Neural crest cell (in vitro differentiated cells): ENCODE data around the gene STKLD1. TPM values are rescaled to one million over a fixed set of nuclear protein-coding genes. Genes with fewer than 3 reads are reported as not detected.
A peak's percentile ranks its signal among the peaks of the same experiment; 100 is the strongest.
"Not testable (repeated sequence)": the region's sequence is repeated elsewhere in the genome, so short reads cannot be mapped to it uniquely, and the experiment has no call there.

Experiments used
- DNase-seq: peaks from one replicate; pipeline ENCODE4 v3.0.0; 2021; ENCODE audit warnings: low read depth, mixed read lengths, low spot score
- H3K27ac Mint-ChIP-seq: one replicate; pipeline ENCODE4 v1.8.0; 2021; ENCODE audit warnings: mild to moderate bottlenecking, mixed read lengths; ENCODE audit not compliant: unreplicated experiment
- H3K27me3 Mint-ChIP-seq: 2 replicates; pipeline ENCODE4 v1.8.0; 2021; ENCODE audit warnings: low read depth, mild to moderate bottlenecking, mixed read lengths
- H3K36me3 Mint-ChIP-seq: 2 replicates; pipeline ENCODE4 v1.8.0; 2021; ENCODE audit warnings: low read depth, mild to moderate bottlenecking, mixed read lengths
- H3K4me1 Mint-ChIP-seq: 2 replicates; pipeline ENCODE4 v1.8.0; 2021; ENCODE audit warnings: mixed read lengths
- H3K4me3 Mint-ChIP-seq: one replicate; pipeline ENCODE4 v1.8.0; 2021; ENCODE audit warnings: mild to moderate bottlenecking, mixed read lengths
- H3K9me3 Mint-ChIP-seq: 2 replicates; pipeline ENCODE4 v1.8.0; 2021; ENCODE audit warnings: mixed read lengths
- total RNA-seq: library from RNA; stranded (reverse); gene quantifications from 2 replicates; pipeline ENCODE4 v1.2.1, GENCODE V29; 2021
- TF ChIP-seq, protein P1 (sequence below): fragments of 200-600 bp; sonication (generic); conservative IDR thresholded peaks from 2 replicates; pipeline ENCODE4 v1.5.0; 2021; ENCODE audit warnings: antibody characterized with exemption, mild to moderate bottlenecking

STKLD1 gene
- total RNA-seq, 1 donor from 2014 or later = 2.9 TPM

DNA sequence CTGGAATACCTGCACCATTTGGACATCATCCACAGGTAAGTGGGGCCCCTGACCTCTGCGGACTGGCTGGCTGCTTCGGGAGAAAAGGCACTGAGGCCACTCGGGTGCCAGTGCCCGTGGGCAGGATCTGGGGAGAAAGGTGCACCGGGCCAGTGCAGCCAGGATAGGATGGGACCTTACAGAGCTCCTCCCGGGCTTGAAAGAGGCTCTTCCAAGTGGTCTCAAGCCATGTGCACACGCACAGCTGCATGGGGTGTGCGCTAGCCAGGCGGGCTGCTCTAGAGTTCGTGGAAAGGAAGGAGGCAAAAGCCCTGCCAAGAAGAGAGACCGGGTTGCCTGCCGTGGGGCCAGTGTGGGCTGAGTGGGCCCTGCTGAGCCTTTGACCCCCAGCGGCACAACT is 13.4 kb downstream of the STKLD1 start:
- H3K27me3 Mint-ChIP-seq = no peaks in the 10 kb centered on the region
- TF ChIP-seq, protein P1, sequence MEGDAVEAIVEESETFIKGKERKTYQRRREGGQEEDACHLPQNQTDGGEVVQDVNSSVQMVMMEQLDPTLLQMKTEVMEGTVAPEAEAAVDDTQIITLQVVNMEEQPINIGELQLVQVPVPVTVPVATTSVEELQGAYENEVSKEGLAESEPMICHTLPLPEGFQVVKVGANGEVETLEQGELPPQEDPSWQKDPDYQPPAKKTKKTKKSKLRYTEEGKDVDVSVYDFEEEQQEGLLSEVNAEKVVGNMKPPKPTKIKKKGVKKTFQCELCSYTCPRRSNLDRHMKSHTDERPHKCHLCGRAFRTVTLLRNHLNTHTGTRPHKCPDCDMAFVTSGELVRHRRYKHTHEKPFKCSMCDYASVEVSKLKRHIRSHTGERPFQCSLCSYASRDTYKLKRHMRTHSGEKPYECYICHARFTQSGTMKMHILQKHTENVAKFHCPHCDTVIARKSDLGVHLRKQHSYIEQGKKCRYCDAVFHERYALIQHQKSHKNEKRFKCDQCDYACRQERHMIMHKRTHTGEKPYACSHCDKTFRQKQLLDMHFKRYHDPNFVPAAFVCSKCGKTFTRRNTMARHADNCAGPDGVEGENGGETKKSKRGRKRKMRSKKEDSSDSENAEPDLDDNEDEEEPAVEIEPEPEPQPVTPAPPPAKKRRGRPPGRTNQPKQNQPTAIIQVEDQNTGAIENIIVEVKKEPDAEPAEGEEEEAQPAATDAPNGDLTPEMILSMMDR = no peak

DNA sequence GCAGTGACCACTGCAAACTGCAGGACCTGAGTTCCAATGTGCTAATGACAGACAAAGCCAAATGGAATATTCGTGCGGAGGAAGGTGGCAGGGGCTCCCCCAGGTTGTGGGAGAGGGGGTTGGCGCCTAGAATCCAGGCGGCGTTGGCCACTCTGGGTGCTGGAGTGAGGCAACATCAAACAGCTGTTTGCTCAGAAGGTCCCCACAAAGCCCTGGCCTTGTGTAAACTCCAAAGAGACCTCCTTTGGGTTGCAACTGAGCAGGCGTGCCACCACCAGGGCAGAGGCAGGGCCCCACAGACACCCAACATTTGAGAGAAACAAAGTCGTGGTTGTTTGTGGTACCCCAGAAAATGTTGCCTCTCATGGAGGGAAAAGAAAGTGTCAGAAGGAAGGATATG is 14.5 kb downstream of the STKLD1 start:
- H3K27ac Mint-ChIP-seq = no peak overlapping the region
- H3K4me1 Mint-ChIP-seq = no peaks in the 10 kb centered on the region
- no peak overlapping the region for H3K4me3 Mint-ChIP-seq
- H3K36me3 Mint-ChIP-seq = no peaks in the 10 kb centered on the region
- peaks cover 6% of the 10 kb centered on the region for H3K27me3 Mint-ChIP-seq
- H3K9me3 Mint-ChIP-seq = no peaks in the 10 kb centered on the region
- no peak for DNase-seq
- TF ChIP-seq, protein P1 = no peak

More for the DNA sequence above, 13.4 kb downstream of the STKLD1 start:
- no peak overlapping the region for H3K27ac Mint-ChIP-seq
- no peak overlapping the region for H3K4me3 Mint-ChIP-seq
- H3K4me1 Mint-ChIP-seq = no peaks in the 10 kb centered on the region
- no peaks in the 10 kb centered on the region for H3K36me3 Mint-ChIP-seq
- no peaks in the 10 kb centered on the region for H3K9me3 Mint-ChIP-seq
- DNase-seq = no peak

DNA sequence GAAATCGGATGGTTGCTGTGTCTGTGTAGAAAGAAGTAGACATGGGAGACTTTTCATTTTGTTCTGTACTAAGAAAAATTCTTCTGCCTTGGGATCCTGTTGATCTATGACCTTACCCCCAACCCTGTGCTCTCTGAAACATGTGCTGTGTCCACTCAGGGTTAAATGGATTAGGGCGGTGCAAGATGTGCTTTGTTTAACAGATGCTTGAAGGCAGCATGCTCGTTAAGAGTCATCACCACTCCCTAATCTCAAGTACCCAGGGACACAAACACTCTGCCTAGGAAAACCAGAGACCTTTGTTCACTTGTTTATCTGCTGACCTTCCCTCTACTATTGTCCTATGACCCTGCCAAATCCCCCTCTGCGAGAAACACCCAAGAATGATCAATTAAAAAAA is 15.3 kb downstream of the STKLD1 start:
- H3K27me3 Mint-ChIP-seq, H3K4me3 Mint-ChIP-seq, DNase-seq, H3K36me3 Mint-ChIP-seq, H3K4me1 Mint-ChIP-seq, H3K27ac Mint-ChIP-seq, H3K9me3 Mint-ChIP-seq: not testable (repeated sequence)

DNA sequence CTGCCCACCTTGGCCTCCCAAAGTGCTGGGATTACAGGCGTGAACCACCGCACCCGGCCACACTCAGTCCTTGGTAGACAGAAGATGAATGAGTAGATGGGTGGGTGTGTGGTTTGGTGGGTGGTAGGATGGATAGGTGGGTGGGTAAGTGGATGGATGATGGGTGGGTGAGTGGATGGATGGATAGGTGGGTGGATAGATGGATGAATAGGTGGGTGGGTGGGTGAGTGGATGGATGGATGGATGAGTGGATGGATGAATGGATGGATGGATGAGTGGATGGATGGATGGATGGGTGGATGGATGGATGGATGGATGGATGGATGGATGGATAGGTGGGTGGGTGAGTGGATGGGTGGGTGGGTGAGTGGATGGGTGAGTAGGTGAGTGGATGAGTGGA is 16.1 kb downstream of the STKLD1 start:
- H3K4me3 Mint-ChIP-seq, DNase-seq, H3K27ac Mint-ChIP-seq, H3K4me1 Mint-ChIP-seq, H3K27me3 Mint-ChIP-seq, H3K36me3 Mint-ChIP-seq, H3K9me3 Mint-ChIP-seq: not testable (repeated sequence)

DNA sequence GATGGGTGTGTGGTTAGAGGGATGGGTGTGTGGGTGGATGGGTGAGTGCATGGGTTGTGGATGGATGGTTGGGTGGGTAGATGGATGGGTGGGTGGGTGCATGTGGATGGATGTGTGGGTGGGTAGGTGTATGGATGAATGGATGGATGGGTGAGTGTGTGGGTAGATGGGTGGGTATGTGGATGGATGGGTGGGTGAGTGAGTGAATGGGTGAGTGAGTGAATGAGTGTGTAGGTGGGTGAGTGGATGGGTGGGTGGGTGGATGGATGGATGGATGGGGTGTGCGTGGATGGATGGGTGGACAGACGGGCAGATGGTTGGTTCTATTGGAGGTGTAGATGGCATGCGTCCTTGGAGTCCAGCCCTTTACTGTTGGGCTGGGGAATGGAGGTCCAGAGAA is 17.2 kb downstream of the STKLD1 start:
- TF ChIP-seq, protein P1 = no peak
- H3K36me3 Mint-ChIP-seq = no peaks in the 10 kb centered on the region
- DNase-seq = no peak
- no peaks in the 10 kb centered on the region for H3K4me1 Mint-ChIP-seq
- H3K27me3 Mint-ChIP-seq = peaks cover 9% of the 10 kb centered on the region
- H3K4me3 Mint-ChIP-seq = no peak overlapping the region
- H3K27ac Mint-ChIP-seq = no peak overlapping the region
- no peaks in the 10 kb centered on the region for H3K9me3 Mint-ChIP-seq

DNA sequence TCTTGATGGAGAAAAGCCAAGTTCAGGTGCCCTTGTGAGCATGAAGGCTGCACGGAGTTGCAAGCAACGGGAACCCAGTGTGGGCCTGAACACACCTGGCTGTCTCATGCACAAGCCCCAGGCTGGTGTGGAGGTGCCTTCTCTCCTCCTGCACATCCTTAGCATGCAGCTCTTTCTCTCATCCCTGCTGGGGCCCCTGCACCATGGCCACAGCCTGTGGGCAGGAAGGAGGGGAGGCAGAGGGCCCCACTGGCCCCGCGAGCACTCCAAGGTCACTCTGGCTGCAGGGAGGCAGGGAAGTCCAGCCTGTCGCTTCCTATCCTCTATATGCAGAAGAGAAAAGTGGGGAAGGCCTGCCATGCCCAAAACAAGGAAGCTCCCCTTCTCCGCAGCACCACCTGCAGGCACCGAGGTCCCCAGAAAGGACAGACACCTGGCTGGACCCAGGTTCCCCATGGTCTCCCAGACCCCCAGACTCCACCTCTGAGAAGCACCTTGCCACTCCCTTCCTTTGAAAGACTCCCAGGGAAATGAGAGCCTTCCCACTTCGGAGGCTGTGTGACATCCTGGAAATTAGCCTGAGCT is 18.6 kb downstream of the STKLD1 start:
- Mint-ChIP-seq H3K9me3 (no peaks in the 10 kb centered on the region), H3K36me3 (no peaks in the 10 kb centered on the region), H3K27me3 (peaks cover 9% of the 10 kb centered on the region), H3K4me3 (no peak overlapping the region), H3K27ac (no peak overlapping the region), H3K4me1 (no peaks in the 10 kb centered on the region)
- TF ChIP-seq, protein P1 = no peak
- DNase-seq = no peak

DNA sequence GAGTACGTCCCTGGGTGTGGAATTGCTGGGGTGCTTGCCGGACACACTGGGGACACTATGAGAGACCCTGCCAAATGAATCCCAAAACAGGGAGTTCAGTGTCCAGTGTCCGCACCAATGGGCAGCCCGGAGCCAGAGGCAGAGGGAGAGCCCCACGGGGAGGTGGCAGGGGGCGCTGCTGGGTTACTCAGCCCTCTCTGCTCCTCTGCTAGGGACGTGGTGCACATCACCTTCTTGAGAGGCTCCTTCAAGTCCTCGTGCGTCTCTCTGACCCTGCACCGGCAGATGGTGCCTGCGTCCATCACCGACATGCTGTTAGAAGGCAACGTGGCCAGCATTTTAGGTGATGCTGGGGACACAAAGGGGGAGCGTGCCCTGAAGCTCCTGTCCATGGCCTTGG is 20.8 kb downstream of the STKLD1 start:
- TF ChIP-seq, protein P1 = peak; percentile 35
- Mint-ChIP-seq H3K4me3 (peak overlapping the region; percentile 25), H3K27me3 (peaks cover 9% of the 10 kb centered on the region), H3K9me3 (no peaks in the 10 kb centered on the region), H3K36me3 (no peaks in the 10 kb centered on the region), H3K27ac (no peak overlapping the region), H3K4me1 (no peaks in the 10 kb centered on the region)
- peak; percentile 50 for DNase-seq
